K562 (cell line): Measurements from ENCODE around the gene MVP. TPM values are rescaled to one million over a fixed set of nuclear protein-coding genes. Genes with fewer than 3 reads are reported as not detected.
A peak's percentile ranks its signal among the peaks of the same experiment; 100 is the strongest.

Source experiments
- E2F4 ChIP-seq: sonication (generic); formaldehyde crosslinking; IDR thresholded peaks from 2 replicates; pipeline ENCODE4 v1.8.0; 2022; ENCODE audit warnings: mild to moderate bottlenecking, low read depth, missing genetic modification reagents
- HNRNPH1 ChIP-seq: fragments of 200-400 bp; formaldehyde crosslinking; optimal IDR thresholded peaks from 2 replicates; pipeline ENCODE3; 2017; ENCODE audit warnings: low read depth, mild to moderate bottlenecking, low read length, moderate library complexity
- MXI1 ChIP-seq: IDR thresholded peaks from 2 replicates; pipeline ENCODE4 v1.6.1; 2011; ENCODE audit warnings: low read depth, mild to moderate bottlenecking, improper control_type of control experiment, low read length
- NCOA6 ChIP-seq: fragments of 450-650 bp; IDR thresholded peaks from 2 replicates; pipeline ENCODE4 v1.6.1; 2017; ENCODE audit warnings: mild to moderate bottlenecking
- NFIX ChIP-seq: fragments of 250-450 bp; sonication (Bioruptor Pico); IDR thresholded peaks from 2 replicates; pipeline ENCODE4 v1.4.0; 2020; ENCODE audit warnings: low read depth, mild to moderate bottlenecking, moderate library complexity
- TRIM24 ChIP-seq, 2 experiments: fragments of 450-650 bp; IDR thresholded peaks; 2 replicates each; pipeline ENCODE4 v1.6.1; 2016
- WHSC1 ChIP-seq: IDR thresholded peaks from one replicate; pipeline ENCODE4 v1.6.1; 2012; ENCODE audit warnings: low read length, control low read depth, inconsistent platforms
- ZBED1 ChIP-seq: IDR thresholded peaks from 2 replicates; pipeline ENCODE4 v1.6.1; 2014
- ZNF133 ChIP-seq: fragments of 250-450 bp; sonication (Bioruptor Pico); IDR thresholded peaks from 2 replicates; pipeline ENCODE4 v1.4.0; 2020; ENCODE audit warnings: mild to moderate bottlenecking
- ZNF175 ChIP-seq: fragments of 200-800 bp; sonication (Bioruptor generic); IDR thresholded peaks from 2 replicates; pipeline ENCODE4 v1.6.1; 2016; ENCODE audit warnings: low read depth, mild to moderate bottlenecking, missing genetic modification characterization, missing compliant biosample characterization
- ZNF398 ChIP-seq: fragments of 250-450 bp; sonication (Bioruptor Pico); IDR thresholded peaks from 2 replicates; pipeline ENCODE4 v1.8.0; 2021; ENCODE audit warnings: moderate library complexity, mild to moderate bottlenecking, inconsistent platforms
- ZNF609 ChIP-seq: sonication (generic); formaldehyde crosslinking; IDR thresholded peaks from 2 replicates; pipeline ENCODE4 v1.8.1; 2023; ENCODE audit warnings: missing genetic modification reagents, mild to moderate bottlenecking, borderline replicate concordance
- polyA plus RNA-seq, 8 experiments: library from polyadenylated mRNA; depleted of rRNA in 4 of 8; stranded (reverse) in 5 of 8; unstranded in 3 of 8; fragments of >200 nt; fragmentation: Nextera tagmentation in 2 of 8; fragmentation: Illumina TruSeq in 1 of 8; extraction: Ambion mirVana in 2 of 8; extraction: Trizol in 1 of 8; gene quantifications; 2 replicates each; pipeline versions ENCODE4 v1.2.1 to v1.2.3, GENCODE V29; 2011 to 2014; ENCODE audit warnings: inconsistent platforms in 1 of 8, missing spikeins in 1 of 8
- total RNA-seq, 7 experiments: library from RNA; depleted of rRNA in 6 of 7; stranded (reverse); fragments of >200 nt in 6 of 7; fragmentation: Illumina TruSeq in 2 of 7; extraction: Trizol in 2 of 7; gene quantifications; 2 replicates each; pipeline versions ENCODE4 v1.2.1 to v1.2.3, GENCODE V29; 2011 to 2021; ENCODE audit warnings: low replicate concordance in 1 of 7
- TF ChIP-seq, protein P1 (sequence below): fragments of 450-650 bp; IDR thresholded peaks from 2 replicates; pipeline ENCODE4 v1.6.1; 2018; ENCODE audit not compliant: partially characterized antibody
- TF ChIP-seq, protein P2 (sequence below): fragments of 450-650 bp; formaldehyde crosslinking; IDR thresholded peaks from 2 replicates; pipeline ENCODE4 v1.4.0; 2022; ENCODE audit warnings: mild to moderate bottlenecking, moderate library complexity

Gene MVP
- total and polyA plus RNA-seq, 9 of the 15 experiments (the other 6 are each of a cell fraction or from before 2014, with no cell fraction given) = 0.39 to 1.9 (median 0.76) TPM; not detected in 2

- TF ChIP-seq ZNF609 (CRISPR knock-in tag) (0 out of 2 replicates have a peak, but pooled peaks have one; percentile 64), MXI1 (peak; percentile 64), ZNF398 (CRISPR knock-in tag) (no peak), ZNF175 (peak; percentile 93), NFIX (CRISPR knock-in tag) (no peak), ZBED1 (peak; percentile 90; the same call in 1 of the 2 replicates), TRIM24 (IDR thresholded peaks at IDR 0.05) (peak in 1 of 2 experiments; percentile 79; a peak in 2 of 4 replicates), E2F4 (peak; percentile 23; the same call in 1 of the 2 replicates), NCOA6 (no peak), WHSC1 (no peak), HNRNPH1 (no peak), ZNF133 (CRISPR knock-in tag) (no peak)
- TF ChIP-seq, protein P1, sequence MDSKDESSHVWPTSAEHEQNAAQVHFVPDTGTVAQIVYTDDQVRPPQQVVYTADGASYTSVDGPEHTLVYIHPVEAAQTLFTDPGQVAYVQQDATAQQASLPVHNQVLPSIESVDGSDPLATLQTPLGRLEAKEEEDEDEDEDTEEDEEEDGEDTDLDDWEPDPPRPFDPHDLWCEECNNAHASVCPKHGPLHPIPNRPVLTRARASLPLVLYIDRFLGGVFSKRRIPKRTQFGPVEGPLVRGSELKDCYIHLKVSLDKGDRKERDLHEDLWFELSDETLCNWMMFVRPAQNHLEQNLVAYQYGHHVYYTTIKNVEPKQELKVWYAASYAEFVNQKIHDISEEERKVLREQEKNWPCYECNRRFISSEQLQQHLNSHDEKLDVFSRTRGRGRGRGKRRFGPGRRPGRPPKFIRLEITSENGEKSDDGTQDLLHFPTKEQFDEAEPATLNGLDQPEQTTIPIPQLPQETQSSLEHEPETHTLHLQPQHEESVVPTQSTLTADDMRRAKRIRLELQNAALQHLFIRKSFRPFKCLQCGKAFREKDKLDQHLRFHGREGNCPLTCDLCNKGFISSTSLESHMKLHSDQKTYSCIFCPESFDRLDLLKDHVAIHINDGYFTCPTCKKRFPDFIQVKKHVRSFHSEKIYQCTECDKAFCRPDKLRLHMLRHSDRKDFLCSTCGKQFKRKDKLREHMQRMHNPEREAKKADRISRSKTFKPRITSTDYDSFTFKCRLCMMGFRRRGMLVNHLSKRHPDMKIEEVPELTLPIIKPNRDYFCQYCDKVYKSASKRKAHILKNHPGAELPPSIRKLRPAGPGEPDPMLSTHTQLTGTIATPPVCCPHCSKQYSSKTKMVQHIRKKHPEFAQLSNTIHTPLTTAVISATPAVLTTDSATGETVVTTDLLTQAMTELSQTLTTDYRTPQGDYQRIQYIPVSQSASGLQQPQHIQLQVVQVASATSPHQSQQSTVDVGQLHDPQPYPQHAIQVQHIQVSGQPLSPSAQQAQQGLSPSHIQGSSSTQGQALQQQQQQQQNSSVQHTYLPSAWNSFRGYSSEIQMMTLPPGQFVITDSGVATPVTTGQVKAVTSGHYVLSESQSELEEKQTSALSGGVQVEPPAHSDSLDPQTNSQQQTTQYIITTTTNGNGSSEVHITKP = peak; percentile 82
- TF ChIP-seq, protein P2, sequence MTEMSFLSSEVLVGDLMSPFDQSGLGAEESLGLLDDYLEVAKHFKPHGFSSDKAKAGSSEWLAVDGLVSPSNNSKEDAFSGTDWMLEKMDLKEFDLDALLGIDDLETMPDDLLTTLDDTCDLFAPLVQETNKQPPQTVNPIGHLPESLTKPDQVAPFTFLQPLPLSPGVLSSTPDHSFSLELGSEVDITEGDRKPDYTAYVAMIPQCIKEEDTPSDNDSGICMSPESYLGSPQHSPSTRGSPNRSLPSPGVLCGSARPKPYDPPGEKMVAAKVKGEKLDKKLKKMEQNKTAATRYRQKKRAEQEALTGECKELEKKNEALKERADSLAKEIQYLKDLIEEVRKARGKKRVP (CRISPR knock-in tag) = peak; percentile 43; the same call in 1 of the 2 replicates
Measured at GRCh38 chr16:29805232-29806098, 14.8 kb upstream of the MVP start (continued).
